ENCODE data around the gene ROR2. TPM values are rescaled to one million over a fixed set of nuclear protein-coding genes. Genes with fewer than 3 reads are reported as not detected.

The ROR2 gene
- total RNA-seq, 4 donors from 2014 or later = 9.5 to 17.7 (median 15.9) TPM

GRCh38 chr9:91879231-91879630 lies 70.8 kb downstream of the ROR2 start:
- H3K36me3 ChIP-seq = no peaks in the 10 kb centered on the region
- no peaks in the 10 kb centered on the region for H3K9me3 ChIP-seq
- H3K4me1 ChIP-seq = peaks cover 0 to 15% of the 10 kb centered on the region in 2 donors
- WGBS, 2 donors = 100% methylated on average over 1 of the region's 1 CpG
- TF ChIP-seq POLR2A (IDR thresholded peaks at IDR 0.05) = no peak
- no peak for TF ChIP-seq CTCF (IDR thresholded peaks at IDR 0.05)
- no peak for DNase-seq
- no peak overlapping the region for H3K4me3 ChIP-seq (replicated peaks in 1 of 3)
- no peaks in the 10 kb centered on the region for H3K27me3 ChIP-seq
- intact Hi-C loops (cut with DNase I) = no loop called here
- H3K27ac ChIP-seq = no peak overlapping the region

DNA sequence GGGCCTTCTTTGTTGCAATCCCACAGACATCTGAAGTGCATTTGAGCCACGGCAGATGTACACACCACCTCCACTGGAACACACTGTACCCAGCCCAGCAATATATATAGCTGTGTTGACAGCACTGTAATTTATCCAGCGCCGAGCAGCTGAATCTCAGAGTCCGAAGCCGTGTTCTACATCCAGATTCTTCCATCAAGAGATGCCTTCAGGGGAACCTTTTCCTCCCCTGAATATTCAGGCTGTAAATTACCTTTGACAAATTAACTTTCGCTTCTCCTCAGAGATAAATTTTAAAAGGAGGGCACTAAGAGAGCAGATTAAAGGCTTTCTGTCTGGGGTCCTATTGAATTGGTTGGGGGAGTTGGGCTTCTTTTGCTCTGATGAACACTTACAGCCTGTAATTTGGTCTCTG lies 76.4 kb downstream of the ROR2 start:
- no peak for TF ChIP-seq CTCF (IDR thresholded peaks at IDR 0.05)
- TF ChIP-seq POLR2A (IDR thresholded peaks at IDR 0.05) = no peak
- Histone ChIP-seq H3K4me1 (peaks cover 0 to 8% of the 10 kb centered on the region in 2 donors), H3K36me3 (no peaks in the 10 kb centered on the region), H3K4me3 (replicated peaks in 1 of 3) (no peak overlapping the region), H3K27ac (no peak overlapping the region), H3K27me3 (no peaks in the 10 kb centered on the region), H3K9me3 (no peaks in the 10 kb centered on the region)
- 89 to 94% methylated on average over 6 of the region's 6 CpGs for WGBS, 2 donors
- intact Hi-C loops (cut with DNase I) = no loop called here
- no peak for DNase-seq

DNA sequence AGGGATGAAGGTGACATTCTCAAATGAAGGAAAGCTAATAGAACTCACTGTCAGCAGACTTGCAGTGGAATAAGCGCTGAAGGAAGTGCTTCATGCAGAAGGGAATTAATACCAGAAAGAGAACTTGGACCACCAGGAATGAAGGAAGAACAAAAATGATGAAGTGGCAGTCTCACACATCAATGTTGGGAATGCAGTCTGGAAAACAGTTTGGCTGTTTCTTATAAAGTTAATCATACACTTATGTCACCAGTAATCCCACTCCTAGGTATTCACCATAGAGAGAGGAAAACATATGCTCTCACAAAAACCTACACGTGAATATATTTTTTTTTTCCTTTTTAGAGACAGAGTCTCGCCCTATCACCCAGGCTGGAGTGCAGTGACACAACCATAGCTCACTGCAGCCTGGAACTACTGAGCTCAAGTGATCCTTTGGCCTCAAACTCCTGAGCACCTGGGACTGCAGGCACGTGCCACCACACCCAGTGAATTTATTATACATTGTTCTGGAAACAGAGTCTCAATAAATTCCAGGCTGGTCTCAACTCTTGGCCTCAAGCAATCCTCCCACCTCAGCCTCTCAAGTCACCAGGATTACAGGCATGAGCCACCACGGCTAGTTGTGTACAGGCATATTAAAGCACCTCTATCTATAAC lies 81.2 kb downstream of the ROR2 start:
- no peak for TF ChIP-seq POLR2A (IDR thresholded peaks at IDR 0.05)
- TF ChIP-seq CTCF (IDR thresholded peaks at IDR 0.05) = no peak
- WGBS, 2 donors = 92 to 97% methylated on average over 5 of the region's 5 CpGs
- peaks cover 6 to 16% of the 10 kb centered on the region in 2 donors for H3K4me1 ChIP-seq

GRCh38 chr9:91867740-91868139 lies 82.3 kb downstream of the ROR2 start:
- Histone ChIP-seq H3K36me3 (no peaks in the 10 kb centered on the region), H3K9me3 (no peaks in the 10 kb centered on the region), H3K27me3 (no peaks in the 10 kb centered on the region), H3K4me3 (replicated peaks in 1 of 3) (no peak overlapping the region), H3K27ac (no peak overlapping the region), H3K4me1 (peaks cover 6 to 16% of the 10 kb centered on the region in 2 donors)
- DNase-seq = no peak
- WGBS, 2 donors = 89 to 92% methylated on average over 6 of the region's 6 CpGs
- TF ChIP-seq CTCF (IDR thresholded peaks at IDR 0.05) = no peak
- TF ChIP-seq POLR2A (IDR thresholded peaks at IDR 0.05) = no peak
- intact Hi-C loops (cut with DNase I) = no loop called here

More for the DNA sequence above, 81.2 kb downstream of the ROR2 start:
- H3K27me3 ChIP-seq = no peaks in the 10 kb centered on the region
- H3K4me3 ChIP-seq (replicated peaks in 1 of 3) = no peak overlapping the region
- no peaks in the 10 kb centered on the region for H3K36me3 ChIP-seq
- intact Hi-C loops (cut with DNase I) = no loop called here
- no peak overlapping the region for H3K27ac ChIP-seq
- DNase-seq = no peak
- no peaks in the 10 kb centered on the region for H3K9me3 ChIP-seq

DNA sequence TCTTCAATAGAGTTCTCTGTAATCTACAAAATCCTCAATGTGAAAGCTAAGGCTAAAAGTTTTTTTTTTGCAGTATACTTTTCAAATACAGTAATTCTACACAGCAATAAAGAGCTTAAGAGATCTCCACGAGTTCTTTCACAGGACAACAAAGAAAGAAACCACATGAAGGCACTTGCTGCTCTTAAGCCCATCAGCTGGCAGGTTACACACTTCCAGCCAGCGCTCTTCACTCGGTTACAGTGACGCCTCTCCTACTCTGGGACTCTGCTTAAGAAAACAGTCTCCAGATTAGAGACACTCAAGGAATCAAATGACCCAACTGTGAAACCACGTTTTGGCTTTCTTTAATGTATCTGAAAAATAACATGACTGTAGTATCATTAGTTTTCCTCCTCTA lies 85.0 kb downstream of the ROR2 start:
- Histone ChIP-seq H3K36me3 (no peaks in the 10 kb centered on the region), H3K27me3 (no peaks in the 10 kb centered on the region), H3K4me3 (replicated peaks in 1 of 3) (no peak overlapping the region), H3K9me3 (no peaks in the 10 kb centered on the region), H3K4me1 (peaks cover 6 to 16% of the 10 kb centered on the region in 2 donors), H3K27ac (no peak overlapping the region)
- intact Hi-C loops (cut with DNase I) = no loop called here
- peak; percentile 80 to 81 for DNase-seq
- WGBS, 2 donors = 16 to 20% methylated on average over 5 of the region's 5 CpGs
- TF ChIP-seq POLR2A (IDR thresholded peaks at IDR 0.05) = no peak
- TF ChIP-seq CTCF (IDR thresholded peaks at IDR 0.05) = no peak

Data from thyroid gland (tissue), 4 donors.